Muscle layer of duodenum (tissue), 2 donors: Measurements from ENCODE around the gene BCAS1.

Source experiments
- H3K27ac ChIP-seq: one replicate; pipeline ENCODE4 v1.7.0; 2013; ENCODE audit warnings: mild to moderate bottlenecking, low read length
- H3K27me3 ChIP-seq: one replicate; pipeline ENCODE4 v1.7.0; 2013; ENCODE audit warnings: low read depth, mild to moderate bottlenecking, control low read depth, low read length
- H3K36me3 ChIP-seq, 2 donors: one replicate each; pipeline ENCODE4 v1.7.0; 2013; ENCODE audit warnings: low read length in 2 of 2, control low read depth in 1 of 2, mild to moderate bottlenecking in 1 of 2; ENCODE audit not compliant: insufficient read depth in 2 of 2, control insufficient read depth in 1 of 2
- H3K4me1 ChIP-seq, 2 donors: one replicate each; pipeline ENCODE4 v1.7.0; 2013; ENCODE audit warnings: low read length in 2 of 2, mild to moderate bottlenecking in 2 of 2, control low read depth in 1 of 2, moderate library complexity in 1 of 2; ENCODE audit not compliant: insufficient read depth in 2 of 2, control insufficient read depth in 1 of 2
- H3K4me3 ChIP-seq, 2 donors: one replicate each; pipeline ENCODE4 v1.7.0; 2013; ENCODE audit warnings: low read length in 2 of 2, low read depth in 1 of 2, mild to moderate bottlenecking in 1 of 2
- H3K9me3 ChIP-seq, 2 donors: one replicate each; pipeline ENCODE4 v1.7.0; 2013; ENCODE audit warnings: low read length in 2 of 2, control low read depth in 1 of 2, mild to moderate bottlenecking in 1 of 2; ENCODE audit not compliant: control insufficient read depth in 1 of 2
- donor health status: healthy.

Gene BCAS1

GRCh38 chr20:54110041-54110440 is 39.6 kb upstream of the BCAS1 start:
- Histone ChIP-seq H3K4me3 (no peak overlapping the region), H3K27me3 (no peaks in the 10 kb centered on the region), H3K27ac (no peak overlapping the region), H3K9me3 (no peaks in the 10 kb centered on the region), H3K4me1 (no peaks in the 10 kb centered on the region), H3K36me3 (no peaks in the 10 kb centered on the region)

- no peaks in the 10 kb centered on the region for H3K9me3 ChIP-seq
- no peak overlapping the region for H3K27ac ChIP-seq
- no peak overlapping the region for H3K4me3 ChIP-seq
- H3K27me3 ChIP-seq = no peaks in the 10 kb centered on the region
- no peaks in the 10 kb centered on the region for H3K36me3 ChIP-seq
- no peaks in the 10 kb centered on the region for H3K4me1 ChIP-seq
Measured at GRCh38 chr20:54108817-54109216, 38.4 kb upstream of the BCAS1 start.

- Histone ChIP-seq H3K9me3 (no peaks in the 10 kb centered on the region), H3K36me3 (no peaks in the 10 kb centered on the region), H3K27ac (no peak overlapping the region), H3K4me1 (no peaks in the 10 kb centered on the region), H3K4me3 (no peak overlapping the region), H3K27me3 (no peaks in the 10 kb centered on the region)
Measured at GRCh38 chr20:54108326-54108642, 37.9 kb upstream of the BCAS1 start.

GRCh38 chr20:54107600-54108325 is 37.4 kb upstream of the BCAS1 start:
- Histone ChIP-seq H3K4me3 (no peak overlapping the region), H3K27ac (no peak overlapping the region), H3K9me3 (no peaks in the 10 kb centered on the region), H3K36me3 (no peaks in the 10 kb centered on the region), H3K27me3 (no peaks in the 10 kb centered on the region), H3K4me1 (no peaks in the 10 kb centered on the region)

- H3K4me3 ChIP-seq = no peak overlapping the region
- H3K4me1 ChIP-seq = no peaks in the 10 kb centered on the region
- no peaks in the 10 kb centered on the region for H3K36me3 ChIP-seq
- H3K9me3 ChIP-seq = no peaks in the 10 kb centered on the region
- H3K27me3 ChIP-seq = no peaks in the 10 kb centered on the region
- H3K27ac ChIP-seq = no peak overlapping the region
Measured at GRCh38 chr20:54107181-54107580, 36.8 kb upstream of the BCAS1 start.

GRCh38 chr20:54106162-54106561 is 35.8 kb upstream of the BCAS1 start:
- Histone ChIP-seq H3K27me3 (no peaks in the 10 kb centered on the region), H3K4me3 (no peak overlapping the region), H3K4me1 (no peaks in the 10 kb centered on the region), H3K36me3 (no peaks in the 10 kb centered on the region), H3K27ac (no peak overlapping the region), H3K9me3 (no peaks in the 10 kb centered on the region)

- no peaks in the 10 kb centered on the region for H3K36me3 ChIP-seq
- no peak overlapping the region for H3K4me3 ChIP-seq
- no peaks in the 10 kb centered on the region for H3K4me1 ChIP-seq
- no peak overlapping the region for H3K27ac ChIP-seq
- no peaks in the 10 kb centered on the region for H3K9me3 ChIP-seq
- no peaks in the 10 kb centered on the region for H3K27me3 ChIP-seq
Measured at GRCh38 chr20:54105653-54106052, 35.3 kb upstream of the BCAS1 start.

GRCh38 chr20:54104781-54105180 is 34.4 kb upstream of the BCAS1 start:
- Histone ChIP-seq H3K9me3 (no peaks in the 10 kb centered on the region), H3K27me3 (no peaks in the 10 kb centered on the region), H3K36me3 (no peaks in the 10 kb centered on the region), H3K27ac (no peak overlapping the region), H3K4me3 (no peak overlapping the region), H3K4me1 (no peaks in the 10 kb centered on the region)

GRCh38 chr20:54103762-54104600 is 33.6 kb upstream of the BCAS1 start:
- Histone ChIP-seq H3K36me3 (no peaks in the 10 kb centered on the region), H3K27me3 (no peaks in the 10 kb centered on the region), H3K27ac (no peak overlapping the region), H3K4me1 (no peaks in the 10 kb centered on the region), H3K9me3 (no peaks in the 10 kb centered on the region), H3K4me3 (no peak overlapping the region)

GRCh38 chr20:54103067-54103761 is 32.8 kb upstream of the BCAS1 start:
- Histone ChIP-seq H3K27me3 (no peaks in the 10 kb centered on the region), H3K4me1 (no peaks in the 10 kb centered on the region), H3K36me3 (no peaks in the 10 kb centered on the region), H3K4me3 (no peak overlapping the region), H3K9me3 (no peaks in the 10 kb centered on the region), H3K27ac (no peak overlapping the region)

GRCh38 chr20:54102543-54102942 is 32.1 kb upstream of the BCAS1 start:
- H3K27ac ChIP-seq = no peak overlapping the region
- H3K4me1 ChIP-seq = no peaks in the 10 kb centered on the region
- no peaks in the 10 kb centered on the region for H3K36me3 ChIP-seq

More at GRCh38 chr20:54102543-54102942, 32.1 kb upstream of the BCAS1 start:
- no peaks in the 10 kb centered on the region for H3K9me3 ChIP-seq
- H3K4me3 ChIP-seq = no peak overlapping the region
- no peaks in the 10 kb centered on the region for H3K27me3 ChIP-seq
